K562 (cell line): ENCODE data around the gene PAK1IP1. TPM values are rescaled to one million over a fixed set of nuclear protein-coding genes. Genes with fewer than 3 reads are reported as not detected.
A peak's percentile ranks its signal among the peaks of the same experiment; 100 is the strongest.

Source experiments
- ADNP ChIP-seq: fragments of 200-800 bp; sonication (Bioruptor generic); IDR thresholded peaks from 2 replicates; pipeline ENCODE4 v1.6.1; 2016; ENCODE audit warnings: missing genetic modification characterization, missing compliant biosample characterization
- ASH1L ChIP-seq: fragments of 450-650 bp; IDR thresholded peaks from 2 replicates; pipeline ENCODE4 v1.6.1; 2018; ENCODE audit warnings: borderline replicate concordance, mild to moderate bottlenecking, low read depth; ENCODE audit not compliant: partially characterized antibody
- BRF1 ChIP-seq: IDR thresholded peaks from 3 replicates; pipeline ENCODE4 v1.6.1; 2011; ENCODE audit warnings: borderline replicate concordance, mild to moderate bottlenecking; ENCODE audit not compliant: insufficient read length; ENCODE audit errors: extremely low read depth
- ETV5 ChIP-seq: sonication (generic); formaldehyde crosslinking; IDR thresholded peaks from 2 replicates; pipeline ENCODE4 v1.4.0; 2020; ENCODE audit warnings: low read depth, mild to moderate bottlenecking, missing genetic modification reagents
- ETV6 ChIP-seq, 3 experiments: fragments of 150-350 bp in 1 of 3; sonication (generic) in 1 of 3; formaldehyde crosslinking in 1 of 3; IDR thresholded peaks; 2 replicates each; pipeline versions ENCODE4 v1.6.1 to v1.8.0; 2014 to 2022; ENCODE audit warnings: borderline replicate concordance in 2 of 3, low read depth in 2 of 3, antibody characterized with exemption in 1 of 3, low read length in 1 of 3, mild to moderate bottlenecking in 1 of 3, missing genetic modification reagents in 1 of 3
- FOXK2 ChIP-seq, 2 experiments: fragments of 450-650 bp; IDR thresholded peaks in 1 of 2; conservative IDR thresholded peaks in 1 of 2; 2 replicates each; pipeline ENCODE4 v1.6.1; 2016; ENCODE audit warnings: low read depth in 2 of 2, mild to moderate bottlenecking in 1 of 2
- HLTF ChIP-seq: fragments of 450-650 bp; IDR thresholded peaks from 2 replicates; pipeline ENCODE4 v1.6.1; 2016
- KAT7 ChIP-seq: sonication (generic); formaldehyde crosslinking; IDR thresholded peaks from 2 replicates; pipeline ENCODE4 v1.8.0; 2022; ENCODE audit warnings: missing genetic modification reagents, mild to moderate bottlenecking, borderline replicate concordance
- KDM2B ChIP-seq: fragments of 250-450 bp; sonication (Bioruptor Pico); IDR thresholded peaks from 2 replicates; pipeline ENCODE4 v1.8.0; 2021; ENCODE audit warnings: mild to moderate bottlenecking, moderate library complexity
- MAFK ChIP-seq: IDR thresholded peaks from 2 replicates; pipeline ENCODE4 v1.6.1; 2011; ENCODE audit warnings: low read length, improper control_type of control experiment
- MCM7 ChIP-seq, 2 experiments: fragments of 450-650 bp; IDR thresholded peaks; 2 replicates each; pipeline ENCODE4 v1.6.1; 2016 to 2018
- NFIC ChIP-seq: fragments of 450-650 bp; IDR thresholded peaks from 2 replicates; pipeline ENCODE4 v1.6.1; 2017; ENCODE audit warnings: mild to moderate bottlenecking, inconsistent platforms
- POLR3G ChIP-seq: IDR thresholded peaks from 2 replicates; pipeline ENCODE4 v1.6.1; 2011; ENCODE audit not compliant: insufficient read length, insufficient replicate concordance; ENCODE audit errors: extremely low read depth
- PTRF ChIP-seq: fragments of 450-650 bp; IDR thresholded peaks from 2 replicates; pipeline ENCODE4 v1.6.1; 2016; ENCODE audit warnings: mild to moderate bottlenecking, missing genetic modification characterization, missing compliant biosample characterization
- YY1 ChIP-seq, 3 experiments: IDR thresholded peaks; 2 replicates each; pipeline ENCODE4 v1.6.1; 2011; ENCODE audit warnings: low read length in 2 of 3, mild to moderate bottlenecking in 2 of 3, moderate library complexity in 2 of 3, borderline replicate concordance in 1 of 3, control low read depth in 1 of 3, low read depth in 1 of 3; ENCODE audit not compliant: insufficient read depth in 3 of 3, insufficient replicate concordance in 2 of 3, control insufficient read depth in 1 of 3, insufficient read length in 1 of 3; ENCODE audit errors: extremely low read depth in 1 of 3
- ZC3H4 ChIP-seq: sonication (generic); formaldehyde crosslinking; IDR thresholded peaks from 2 replicates; pipeline ENCODE4 v1.9.0; 2021; ENCODE audit warnings: missing genetic modification reagents, borderline replicate concordance
- ZNF449 ChIP-seq: fragments of 250-450 bp; sonication (Bioruptor Pico); IDR thresholded peaks from 2 replicates; pipeline ENCODE4 v1.8.0; 2022; ENCODE audit warnings: moderate library complexity, mild to moderate bottlenecking, inconsistent platforms
- ZNF511 ChIP-seq: sonication (generic); formaldehyde crosslinking; IDR thresholded peaks from 2 replicates; pipeline ENCODE4 v1.8.0; 2022; ENCODE audit warnings: mild to moderate bottlenecking, missing genetic modification reagents
- polyA plus RNA-seq, 8 experiments: library from polyadenylated mRNA; depleted of rRNA in 4 of 8; stranded (reverse) in 5 of 8; unstranded in 3 of 8; fragments of >200 nt; fragmentation: Nextera tagmentation in 2 of 8; fragmentation: Illumina TruSeq in 1 of 8; extraction: Ambion mirVana in 2 of 8; extraction: Trizol in 1 of 8; gene quantifications; 2 replicates each; pipeline versions ENCODE4 v1.2.1 to v1.2.3, GENCODE V29; 2011 to 2014; ENCODE audit warnings: inconsistent platforms in 1 of 8, missing spikeins in 1 of 8
- total RNA-seq, 7 experiments: library from RNA; depleted of rRNA in 6 of 7; stranded (reverse); fragments of >200 nt in 6 of 7; fragmentation: Illumina TruSeq in 2 of 7; extraction: Trizol in 2 of 7; gene quantifications; 2 replicates each; pipeline versions ENCODE4 v1.2.1 to v1.2.3, GENCODE V29; 2011 to 2021; ENCODE audit warnings: low replicate concordance in 1 of 7
- TF ChIP-seq, protein P1 (sequence below): sonication (generic); formaldehyde crosslinking; IDR thresholded peaks from 2 replicates; pipeline ENCODE4 v1.8.1; 2022; ENCODE audit warnings: missing genetic modification reagents
- TF ChIP-seq, protein P2 (sequence below): fragments of 250-450 bp; sonication (Bioruptor Pico); IDR thresholded peaks from 2 replicates; pipeline ENCODE4 v1.5.0; 2021; ENCODE audit warnings: mild to moderate bottlenecking, borderline replicate concordance

The PAK1IP1 gene
- total and polyA plus RNA-seq, 9 of the 15 experiments (the other 6 are each of a cell fraction or from before 2014, with no cell fraction given), result 50.0 to 200 (median 87.0) TPM

DNA sequence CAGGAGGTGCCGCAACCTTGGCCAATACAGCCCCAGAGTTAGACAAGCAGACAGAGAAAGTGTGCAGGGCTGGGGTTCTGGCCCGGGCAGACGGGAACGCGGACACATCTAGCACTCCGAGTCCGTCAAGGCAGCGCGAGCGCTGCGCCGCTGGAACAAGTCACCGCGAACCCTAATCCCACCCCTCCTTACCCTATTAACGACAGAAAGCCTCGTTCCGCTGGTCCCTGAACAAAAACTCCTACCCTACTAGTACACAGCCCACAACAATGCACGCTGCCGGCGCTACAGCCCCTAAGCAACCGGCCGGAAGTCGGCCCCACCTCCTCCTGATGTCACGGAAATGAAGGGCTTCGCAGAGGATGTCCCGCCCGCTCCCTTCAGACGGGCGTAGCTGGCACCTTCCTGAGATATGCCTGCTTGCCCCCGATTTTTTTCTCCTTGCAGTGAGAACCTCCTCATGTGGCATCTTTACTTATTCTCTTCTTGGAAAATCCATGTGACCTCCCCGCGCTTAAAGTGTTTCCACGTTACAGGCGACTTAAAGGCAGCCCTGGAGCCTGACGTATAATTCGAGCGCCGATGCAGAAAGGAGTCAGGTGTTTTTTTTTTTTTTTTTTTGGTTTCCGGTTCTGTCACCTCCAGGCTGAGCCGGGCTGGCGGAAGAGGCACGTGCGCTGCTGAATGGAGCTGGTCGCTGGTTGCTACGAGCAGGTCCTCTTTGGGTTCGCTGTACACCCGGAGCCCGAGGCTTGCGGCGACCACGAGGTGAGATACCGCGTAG is at the start of gene PAK1IP1, which contains the start of gene C6orf52 (continued):
- TF ChIP-seq ASH1L (no peak), ZC3H4 (peak; percentile 66; the same call in 1 of the 2 replicates), ZNF449 (CRISPR knock-in tag) (no peak), ADNP (tag) (no peak), PTRF (tag) (no peak), POLR3G (no peak), ZNF511 (no peak; the same call in 1 of the 2 replicates), MAFK (no peak; the same call in 1 of the 2 replicates), MCM7 (IDR thresholded peaks at IDR 0.05) (no peak), FOXK2 (conservative IDR thresholded peaks at IDR 0.05 in 1 of 2, IDR thresholded peaks at IDR 0.05 in 1 of 2; ENCODE audit: low read depth in 2 of 2) (peak; percentile 95 to 98), BRF1 (no peak), HLTF (0 out of 2 replicates have a peak, but pooled peaks have one; percentile 50), KDM2B (no peak), ETV5 (CRISPR knock-in tag) (peak; percentile 94), YY1 (IDR thresholded peaks at IDR 0.05; ENCODE audit: borderline replicate concordance in 1 of 3, control insufficient read depth in 1 of 3, extremely low read depth in 1 of 3, insufficient read depth in 3 of 3, insufficient read length in 1 of 3, insufficient replicate concordance in 2 of 3, low read depth in 1 of 3, low read length in 2 of 3) (peak in 2 of 3 experiments; percentile 32 to 74), KAT7 (CRISPR knock-in tag) (peak; percentile 56; the same call in 1 of the 2 replicates), ETV6 (IDR thresholded peaks at IDR 0.05; ENCODE audit: borderline replicate concordance in 1 of 2, low read depth in 2 of 2, low read length in 1 of 2) (peak in 1 of 2 experiments; percentile 50; a peak in 1 of 4 replicates), ETV6 (CRISPR knock-in tag; IDR thresholded peaks at IDR 0.05; ENCODE audit: borderline replicate concordance) (no peak), NFIC (peak; percentile 63)
- TF ChIP-seq, protein P1, sequence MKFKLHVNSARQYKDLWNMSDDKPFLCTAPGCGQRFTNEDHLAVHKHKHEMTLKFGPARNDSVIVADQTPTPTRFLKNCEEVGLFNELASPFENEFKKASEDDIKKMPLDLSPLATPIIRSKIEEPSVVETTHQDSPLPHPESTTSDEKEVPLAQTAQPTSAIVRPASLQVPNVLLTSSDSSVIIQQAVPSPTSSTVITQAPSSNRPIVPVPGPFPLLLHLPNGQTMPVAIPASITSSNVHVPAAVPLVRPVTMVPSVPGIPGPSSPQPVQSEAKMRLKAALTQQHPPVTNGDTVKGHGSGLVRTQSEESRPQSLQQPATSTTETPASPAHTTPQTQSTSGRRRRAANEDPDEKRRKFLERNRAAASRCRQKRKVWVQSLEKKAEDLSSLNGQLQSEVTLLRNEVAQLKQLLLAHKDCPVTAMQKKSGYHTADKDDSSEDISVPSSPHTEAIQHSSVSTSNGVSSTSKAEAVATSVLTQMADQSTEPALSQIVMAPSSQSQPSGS, result no peak
- TF ChIP-seq, protein P2, sequence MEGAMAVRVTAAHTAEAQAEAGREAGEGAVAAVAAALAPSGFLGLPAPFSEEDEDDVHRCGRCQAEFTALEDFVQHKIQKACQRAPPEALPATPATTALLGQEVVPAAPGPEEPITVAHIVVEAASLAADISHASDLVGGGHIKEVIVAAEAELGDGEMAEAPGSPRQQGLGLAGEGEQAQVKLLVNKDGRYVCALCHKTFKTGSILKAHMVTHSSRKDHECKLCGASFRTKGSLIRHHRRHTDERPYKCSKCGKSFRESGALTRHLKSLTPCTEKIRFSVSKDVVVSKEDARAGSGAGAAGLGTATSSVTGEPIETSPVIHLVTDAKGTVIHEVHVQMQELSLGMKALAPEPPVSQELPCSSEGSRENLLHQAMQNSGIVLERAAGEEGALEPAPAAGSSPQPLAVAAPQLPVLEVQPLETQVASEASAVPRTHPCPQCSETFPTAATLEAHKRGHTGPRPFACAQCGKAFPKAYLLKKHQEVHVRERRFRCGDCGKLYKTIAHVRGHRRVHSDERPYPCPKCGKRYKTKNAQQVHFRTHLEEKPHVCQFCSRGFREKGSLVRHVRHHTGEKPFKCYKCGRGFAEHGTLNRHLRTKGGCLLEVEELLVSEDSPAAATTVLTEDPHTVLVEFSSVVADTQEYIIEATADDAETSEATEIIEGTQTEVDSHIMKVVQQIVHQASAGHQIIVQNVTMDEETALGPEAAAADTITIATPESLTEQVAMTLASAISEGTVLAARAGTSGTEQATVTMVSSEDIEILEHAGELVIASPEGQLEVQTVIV (CRISPR knock-in tag), result no peak
